Subcutaneous adipose tissue (tissue), 4 donors: ENCODE results near the gene NUDT1. TPM values are rescaled to one million over a fixed set of nuclear protein-coding genes. Genes with fewer than 3 reads are reported as not detected.

Experiments
- CTCF ChIP-seq: fragments of 450-650 bp; IDR thresholded peaks from one replicate; pipeline ENCODE4 v1.5.1; 2016; ENCODE audit warnings: low read depth, mild to moderate bottlenecking, control low read depth, antibody characterized with exemption, moderate library complexity
- total RNA-seq, 4 donors: library from RNA; depleted of rRNA; stranded (reverse); fragments of >200 nt; gene quantifications; one replicate each; pipeline ENCODE4 v1.1.0, GENCODE V29; 2016

The NUDT1 gene
- total RNA-seq, 4 donors from 2014 or later: 11.3 to 25.8 (median 24.8) TPM

GRCh38 chr7:2219606-2220005 is 22.4 kb upstream of the NUDT1 start:
- TF ChIP-seq CTCF: no peak

GRCh38 chr7:2220030-2220429 is 22.0 kb upstream of the NUDT1 start:
- no peak for TF ChIP-seq CTCF

GRCh38 chr7:2220506-2220905 is 21.5 kb upstream of the NUDT1 start:
- TF ChIP-seq CTCF: no peak

DNA sequence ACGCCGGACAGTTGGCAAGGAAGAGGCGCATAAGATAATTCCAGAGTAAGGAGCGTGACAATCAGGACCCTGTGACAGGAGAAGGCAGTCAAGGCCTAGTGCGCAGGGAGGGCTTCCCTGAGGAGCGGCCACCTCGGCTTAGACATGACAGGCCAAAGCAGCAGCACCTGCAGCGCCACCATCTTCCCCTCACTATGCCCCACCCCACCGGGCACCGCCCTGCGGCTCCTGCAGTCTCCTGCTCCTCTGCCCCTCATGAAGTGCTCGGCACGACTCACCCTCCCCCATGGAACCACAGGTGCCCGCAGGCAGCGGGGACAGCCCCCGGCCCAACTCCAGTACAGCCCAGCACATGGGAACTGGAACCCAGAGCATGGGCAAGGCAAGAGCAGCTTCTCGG is 21.1 kb upstream of the NUDT1 start:
- TF ChIP-seq CTCF: no peak

DNA sequence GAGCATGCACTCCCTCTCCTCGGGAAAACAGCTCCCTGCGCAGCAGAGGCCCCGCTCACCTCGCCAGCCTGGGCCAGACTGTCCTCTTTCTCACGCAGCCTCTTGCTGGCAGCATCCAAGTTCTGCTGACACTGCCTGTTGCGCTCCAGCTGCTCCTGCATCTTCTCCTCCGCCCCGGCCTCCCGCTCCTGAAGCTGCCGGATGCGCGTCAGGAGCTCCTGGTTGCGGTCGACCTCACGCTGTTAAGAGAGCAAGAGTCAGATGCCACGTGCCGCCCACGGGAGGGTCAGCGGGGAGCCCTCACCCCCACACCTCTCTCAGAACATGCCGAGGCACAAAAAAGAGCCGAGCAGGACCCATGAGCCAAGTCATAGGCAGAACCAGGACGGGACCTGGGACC is 19.5 kb upstream of the NUDT1 start:
- TF ChIP-seq CTCF: no peak

- TF ChIP-seq CTCF: no peak
Observed at GRCh38 chr7:2223321-2223720, 18.7 kb upstream of the NUDT1 start.

GRCh38 chr7:2224491-2224928 is 17.5 kb upstream of the NUDT1 start:
- TF ChIP-seq CTCF: no peak
